Stimulated activated CD8-positive, alpha-beta memory T cell treated with anti-CD3 and anti-CD28 coated beads, Interleukin-15, amount 100 ng/mL, for 1 hour (primary cell): ENCODE results near the gene ING3.
"Not testable (repeated sequence)": the region's sequence is repeated elsewhere in the genome, so short reads cannot be mapped to it uniquely, and the experiment has no call there.

ENCODE experiments used
- DNase-seq: peaks from one replicate; pipeline ENCODE4 v3.0.0-alpha.2; 2020; ENCODE audit warnings: low read depth

The ING3 gene

DNA sequence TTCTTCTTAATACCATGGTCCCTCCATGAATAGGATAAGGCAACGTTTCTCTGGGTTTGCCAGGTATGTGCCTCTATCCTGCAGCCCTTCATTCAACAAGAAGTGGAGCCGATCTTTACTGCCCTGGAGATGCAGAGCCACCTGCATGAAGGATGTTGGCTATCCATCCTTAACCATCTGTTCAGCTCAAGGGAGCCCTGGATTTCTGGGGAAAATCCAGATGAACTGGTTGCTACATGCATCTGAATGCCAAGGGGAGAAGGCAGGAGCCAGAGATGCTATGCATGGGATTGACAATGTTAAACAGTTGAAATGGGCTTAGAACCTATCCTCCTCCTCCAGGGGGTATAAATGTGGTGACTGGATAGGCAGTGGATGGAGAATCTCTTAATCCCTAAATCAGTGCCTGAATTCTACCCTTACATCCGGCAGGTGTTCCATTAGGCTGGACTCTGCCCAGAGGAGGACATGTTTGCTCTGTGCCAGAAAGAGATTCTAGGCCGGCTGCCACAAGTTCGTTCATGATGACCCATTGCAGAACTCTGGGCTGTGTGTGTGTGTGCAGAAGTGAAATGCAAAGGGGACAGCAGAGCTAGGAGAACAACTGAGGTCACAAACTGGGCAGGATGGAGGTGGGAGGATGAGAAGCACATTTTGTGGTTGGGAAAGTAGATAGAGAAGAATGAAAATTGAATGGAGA lies 53.6 kb downstream of the ING3 start:
- DNase-seq: no peak

DNA sequence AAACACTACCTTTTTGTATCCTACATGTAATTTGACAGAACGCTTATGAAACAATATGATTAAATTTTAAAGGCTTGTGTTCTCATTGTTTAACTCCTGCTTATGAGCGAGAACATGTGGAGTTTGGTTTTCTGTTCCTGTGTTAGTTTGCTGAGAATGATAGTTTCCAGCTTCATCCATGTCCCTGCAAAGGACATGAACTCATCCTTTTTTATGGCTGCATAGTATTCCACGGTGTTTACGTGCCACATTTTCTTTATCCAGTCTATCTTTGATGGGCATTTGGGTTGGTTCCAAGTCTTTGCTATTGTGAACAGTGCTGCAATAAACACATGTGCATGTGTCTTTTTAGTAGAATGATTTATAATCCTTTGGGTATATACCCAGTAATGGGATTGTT lies 54.5 kb downstream of the ING3 start:
- not testable (repeated sequence) for DNase-seq

DNA sequence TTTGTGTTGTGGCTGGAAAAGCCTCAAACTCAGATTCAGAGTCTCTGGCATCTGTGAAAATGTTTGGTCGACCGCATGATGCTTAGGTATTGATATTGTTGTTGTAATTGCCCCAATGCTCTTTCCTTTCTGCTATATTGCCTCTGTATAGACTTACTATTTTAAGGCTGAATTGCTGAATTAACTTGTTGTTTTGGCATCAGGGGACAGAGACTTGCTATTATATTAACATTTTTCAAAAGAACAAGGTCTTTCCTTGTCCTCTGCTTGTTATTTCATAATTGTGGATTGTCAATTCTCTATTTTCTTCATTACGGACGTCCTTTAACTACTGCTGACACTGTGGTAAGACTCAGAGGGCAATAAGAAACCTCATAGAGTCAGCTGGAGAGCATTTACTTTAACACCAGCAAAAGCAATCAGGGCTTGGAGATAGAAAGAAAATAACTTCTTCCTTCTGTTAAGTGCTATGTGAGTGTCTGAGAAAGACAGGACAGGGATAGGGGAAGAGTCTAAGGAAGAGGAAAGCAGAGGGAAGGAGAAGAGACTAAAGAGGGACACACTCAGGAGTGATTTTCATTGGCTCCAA lies 55.5 kb downstream of the ING3 start:
- DNase-seq: no peak

DNA sequence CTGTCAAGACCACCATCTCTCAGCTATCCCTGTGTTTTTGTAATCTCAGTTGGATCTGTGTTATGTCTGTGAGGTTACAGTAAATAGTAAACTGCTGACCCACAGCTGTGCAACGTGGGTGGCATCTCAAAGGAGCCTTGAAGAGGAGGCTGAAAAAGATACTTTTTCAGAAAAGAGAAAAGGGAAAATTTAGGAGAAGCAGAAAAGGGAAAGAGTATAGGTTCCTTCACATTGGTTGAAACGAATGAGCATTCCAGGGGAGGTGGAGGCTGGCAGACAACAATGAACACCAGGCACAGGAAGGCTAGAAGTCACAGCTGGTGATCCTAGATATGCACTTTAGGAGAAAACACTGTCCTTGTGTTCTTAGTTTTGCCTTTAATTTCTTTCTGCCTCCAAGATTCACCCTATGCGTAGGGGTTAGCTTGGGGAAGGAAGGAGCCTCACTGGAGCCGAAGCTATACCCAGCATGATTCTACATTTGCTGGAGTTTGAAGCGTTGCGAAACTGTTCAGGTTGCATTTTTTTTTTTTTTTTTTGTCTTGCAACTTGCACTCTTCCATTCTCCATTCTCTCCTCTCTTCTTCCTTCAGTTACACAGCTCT lies 56.2 kb downstream of the ING3 start:
- DNase-seq: no peak

DNA sequence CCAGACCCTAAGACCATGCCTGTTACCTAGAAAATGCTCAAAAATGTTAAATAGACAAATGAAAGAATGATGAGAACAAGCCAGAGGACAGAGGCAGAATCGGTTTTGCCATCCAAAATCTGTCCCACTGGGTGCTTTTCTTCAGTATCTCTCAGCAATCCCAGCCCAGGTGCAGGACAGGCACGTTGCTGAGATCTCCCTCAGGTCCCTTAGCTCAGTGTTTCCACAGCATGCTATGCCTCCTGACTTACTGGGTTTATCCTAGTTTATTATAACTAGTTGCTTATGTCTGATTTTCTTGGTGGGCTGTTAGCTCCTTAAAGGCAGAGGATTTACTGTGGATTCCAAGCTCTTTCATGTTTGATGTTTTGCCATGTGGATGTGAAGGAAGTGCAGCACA lies 58.2 kb downstream of the ING3 start:
- no peak for DNase-seq

DNA sequence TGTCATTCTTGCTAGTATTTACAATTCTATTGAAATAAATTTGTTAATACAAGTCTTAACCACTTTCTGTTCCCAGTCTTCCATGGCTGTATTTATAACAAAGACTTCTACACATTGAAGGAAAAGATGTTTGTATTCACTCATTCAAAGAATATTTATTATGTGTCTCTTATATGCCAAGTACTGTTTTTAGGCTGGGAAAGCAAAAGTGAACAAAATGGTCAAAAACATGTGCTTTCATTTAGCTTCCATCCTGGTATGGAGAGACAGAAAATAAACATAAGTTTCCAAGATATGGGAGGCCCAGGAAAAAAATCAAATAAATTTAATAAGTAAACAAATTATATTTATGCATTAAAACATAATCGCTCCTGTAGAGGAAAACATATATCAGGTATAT lies 60.8 kb downstream of the ING3 start:
- DNase-seq: no peak

DNA sequence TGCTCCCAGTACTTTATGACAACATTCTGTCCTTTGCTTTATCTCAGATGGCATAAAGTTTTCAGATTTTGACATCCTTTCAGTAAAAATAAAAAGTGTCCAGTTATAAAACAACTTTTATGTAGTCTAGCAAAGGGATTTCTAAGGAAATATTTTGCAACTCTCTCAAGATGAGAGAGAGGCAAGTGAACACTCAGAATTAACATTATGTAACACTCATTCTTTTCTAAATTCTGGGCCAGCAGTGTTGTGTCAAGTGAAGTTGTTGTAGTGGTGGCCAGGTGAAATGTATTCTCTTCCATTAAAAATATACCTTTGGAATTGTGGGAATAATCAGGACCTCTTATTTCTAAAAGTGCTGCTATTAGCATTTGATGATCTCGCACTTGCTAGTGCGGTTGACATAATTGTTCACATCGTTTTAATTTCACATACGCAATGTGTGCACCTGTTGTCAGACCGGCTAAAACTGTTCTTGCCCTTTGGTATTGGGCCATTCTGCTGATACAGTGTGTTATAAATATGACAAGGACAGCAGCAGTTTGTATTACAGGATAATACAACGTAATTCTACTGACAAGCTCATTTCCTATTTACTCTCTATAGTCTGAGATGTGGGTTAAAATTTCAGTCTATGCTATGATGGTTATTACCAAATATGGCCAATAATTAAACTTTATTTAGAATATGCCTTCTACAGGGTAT lies 61.7 kb downstream of the ING3 start:
- DNase-seq: no peak

DNA sequence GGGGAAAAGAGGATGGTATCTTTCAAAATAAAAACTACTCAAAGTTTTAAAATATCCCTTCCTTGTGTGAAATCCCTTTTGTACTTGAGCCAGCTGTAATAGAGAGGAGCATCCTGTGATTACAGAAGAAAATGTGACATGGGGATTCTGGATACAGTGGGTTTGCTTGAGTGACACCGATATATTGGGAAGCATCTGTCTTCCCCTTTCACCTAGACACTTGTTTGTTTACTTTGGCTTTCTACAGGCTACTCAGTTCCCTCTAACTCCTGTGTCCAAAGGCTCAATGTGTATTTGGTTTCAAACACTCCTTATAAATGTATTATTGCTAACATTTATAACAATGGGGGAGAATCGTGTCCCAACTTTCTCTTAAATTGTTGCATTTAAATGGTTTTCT lies 62.3 kb downstream of the ING3 start:
- DNase-seq: no peak

DNA sequence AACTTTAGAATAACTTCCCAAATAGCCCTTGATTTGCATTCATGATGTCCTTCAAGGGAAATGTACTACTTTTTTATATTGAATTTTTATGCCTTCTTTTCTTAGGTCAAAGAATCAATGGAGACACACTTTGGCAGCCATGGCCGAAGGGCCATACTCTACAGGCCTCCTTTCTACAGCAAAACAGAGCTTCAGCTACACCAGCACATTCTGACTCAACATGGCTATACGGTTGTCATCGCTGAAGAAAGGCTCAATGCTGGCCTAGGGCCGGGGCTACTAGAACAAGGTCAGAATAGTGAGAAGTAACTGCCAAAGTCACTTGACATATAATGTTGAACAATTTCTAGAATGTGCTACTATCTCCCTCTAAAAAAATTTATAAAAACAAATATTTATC lies 65.0 kb downstream of the ING3 start:
- DNase-seq: no peak

DNA sequence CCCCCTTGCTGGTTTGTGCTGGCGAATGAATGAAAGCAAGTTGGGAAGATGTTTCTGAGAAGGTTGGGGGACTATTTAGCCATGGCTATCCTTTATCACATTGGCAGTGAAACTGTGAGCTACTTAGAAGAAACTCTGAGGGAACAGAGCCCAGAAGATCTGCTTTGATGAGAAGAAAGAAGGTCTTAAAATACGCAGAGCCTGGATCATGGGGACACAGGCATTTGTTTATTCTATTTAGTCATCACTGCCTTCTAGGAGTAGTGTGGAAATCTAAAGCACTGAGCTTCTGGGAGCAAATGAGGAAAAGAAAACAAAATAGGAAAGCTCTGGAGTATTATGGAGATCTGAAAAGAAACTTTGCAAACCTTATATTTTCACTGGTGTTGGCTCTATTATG lies 66.4 kb downstream of the ING3 start:
- DNase-seq: no peak

DNA sequence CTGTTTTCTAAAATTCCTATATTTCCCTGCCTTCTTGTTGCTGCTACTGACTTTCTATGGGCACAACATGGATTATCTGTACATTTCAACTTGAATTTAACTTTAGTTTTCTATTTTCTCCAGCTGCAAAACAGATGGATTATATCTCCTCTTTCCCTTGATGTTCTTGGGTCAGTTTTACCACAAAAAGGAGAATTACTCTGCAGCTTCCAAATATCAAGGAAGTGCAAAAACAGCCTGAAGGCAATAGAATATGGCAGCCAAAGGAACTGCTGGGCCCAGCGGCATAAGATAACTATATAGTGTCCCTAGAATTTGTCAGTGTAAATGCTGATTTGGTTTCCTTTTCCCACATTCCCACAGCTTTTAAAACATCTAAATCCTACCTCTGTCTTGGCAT lies 67.0 kb downstream of the ING3 start:
- no peak for DNase-seq

DNA sequence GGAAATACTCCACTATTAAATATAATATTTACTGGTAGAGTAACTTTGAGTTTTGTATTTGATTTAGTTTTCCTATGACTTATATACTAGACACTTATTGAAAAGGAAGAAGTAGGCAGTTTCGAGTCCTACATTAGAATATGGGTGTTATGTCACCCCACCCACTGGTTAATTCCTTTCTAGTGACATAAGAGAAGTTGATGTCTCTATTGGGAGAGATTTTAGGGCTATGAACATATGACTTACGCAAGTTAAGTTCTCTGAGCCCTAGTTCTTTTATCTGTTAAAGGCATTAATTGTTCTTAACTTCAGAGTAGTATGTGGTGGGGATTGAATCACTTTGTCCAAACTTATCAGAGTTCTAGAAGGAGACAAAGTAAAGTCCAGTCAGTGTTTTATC lies 68.4 kb downstream of the ING3 start:
- DNase-seq: no peak

DNA sequence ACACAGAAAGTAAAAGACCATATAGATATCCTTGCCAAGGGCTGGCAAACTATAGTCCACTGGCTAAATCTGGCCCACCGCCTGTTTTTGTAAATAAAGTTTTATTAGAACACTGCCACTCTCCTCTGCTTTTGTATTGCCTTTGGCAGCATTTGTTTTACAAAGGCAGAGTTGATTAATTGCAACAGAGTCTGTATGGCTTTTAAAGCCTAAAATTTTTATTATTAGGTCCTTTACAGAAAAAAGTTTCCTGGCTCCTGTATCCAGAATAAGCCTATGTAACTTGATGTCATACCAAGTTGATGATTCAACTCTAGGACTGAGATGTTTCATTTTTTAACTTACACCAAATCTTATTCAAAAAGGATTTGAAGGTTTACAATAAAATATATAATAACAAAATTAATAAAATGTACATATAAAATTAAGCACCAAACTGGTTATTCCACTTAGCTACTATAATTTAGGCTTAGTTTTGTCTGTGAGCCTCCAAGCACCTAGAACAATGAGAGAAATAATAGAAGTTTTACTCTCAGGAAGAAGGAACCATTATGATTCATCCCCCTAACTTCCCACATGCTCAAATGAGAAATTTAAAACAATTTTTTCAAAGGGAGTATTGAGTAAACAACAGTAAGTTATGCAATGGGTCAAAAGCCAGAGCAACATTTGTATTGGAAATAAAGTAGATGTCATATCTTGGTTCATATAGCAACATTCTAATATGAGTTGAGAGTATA lies 69.8 kb downstream of the ING3 start:
- no peak for DNase-seq

DNA sequence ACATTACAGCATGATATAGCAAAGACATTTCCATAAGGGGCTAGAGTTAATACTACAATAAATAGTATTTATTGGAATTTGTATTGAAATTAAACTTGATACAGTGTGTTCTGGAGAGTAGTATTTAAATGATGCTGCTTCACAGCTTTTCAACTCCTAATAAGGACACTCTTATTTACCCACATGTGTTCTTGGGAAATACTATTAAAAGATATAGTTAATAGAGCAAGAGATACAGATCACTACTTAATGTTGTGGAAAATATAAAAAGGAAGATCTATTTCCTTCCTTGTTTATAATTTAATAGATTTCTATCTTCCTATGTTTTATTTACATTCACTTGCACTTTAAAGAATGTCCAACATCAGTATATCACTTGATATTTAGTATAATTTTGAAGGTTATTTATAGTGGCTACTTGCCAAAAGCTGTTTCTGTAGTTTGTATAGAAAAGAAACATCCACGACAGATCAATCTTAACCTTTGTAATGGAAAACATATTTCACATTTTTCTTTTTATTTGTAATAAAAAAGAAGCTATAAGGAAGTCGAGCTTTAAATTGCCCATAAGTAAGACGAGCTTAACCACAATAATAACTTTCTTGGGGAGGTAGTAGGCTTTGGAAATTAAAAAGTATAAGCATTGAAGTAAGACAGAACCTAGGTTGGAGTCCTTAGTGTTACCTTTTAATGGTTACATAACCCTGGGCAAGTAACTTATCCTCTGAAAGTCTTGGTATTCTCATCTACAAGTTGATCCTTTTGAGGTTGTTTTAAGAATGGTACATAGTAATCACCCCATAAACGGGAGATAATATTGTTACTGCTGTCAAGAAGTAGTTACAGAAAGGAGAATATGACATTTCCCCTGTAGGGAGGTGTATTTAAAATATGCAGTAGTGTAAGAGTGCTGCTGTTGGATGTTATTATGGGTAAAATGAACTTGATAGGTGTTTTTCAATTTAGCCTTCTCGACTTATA lies 70.7 kb downstream of the ING3 start:
- DNase-seq: no peak

DNA sequence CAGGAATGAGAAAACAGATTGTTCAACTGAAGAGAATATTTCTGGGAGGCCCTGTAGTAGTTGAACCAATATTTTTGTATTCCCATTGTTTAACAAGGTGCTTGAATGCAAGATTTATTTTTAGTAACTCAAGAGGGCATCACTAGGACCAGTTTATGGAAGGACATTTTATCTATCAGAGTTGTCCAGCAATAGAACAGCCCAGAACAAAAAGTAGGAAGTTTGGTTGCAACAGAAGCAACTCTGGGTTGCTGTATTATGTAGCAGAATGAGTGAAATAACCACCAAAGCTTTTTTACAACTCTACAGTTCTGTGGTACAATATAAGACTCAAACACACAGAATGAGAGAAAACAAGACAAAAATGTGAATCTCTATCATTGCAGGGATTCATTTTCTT lies 72.6 kb downstream of the ING3 start:
- DNase-seq: no peak

DNA sequence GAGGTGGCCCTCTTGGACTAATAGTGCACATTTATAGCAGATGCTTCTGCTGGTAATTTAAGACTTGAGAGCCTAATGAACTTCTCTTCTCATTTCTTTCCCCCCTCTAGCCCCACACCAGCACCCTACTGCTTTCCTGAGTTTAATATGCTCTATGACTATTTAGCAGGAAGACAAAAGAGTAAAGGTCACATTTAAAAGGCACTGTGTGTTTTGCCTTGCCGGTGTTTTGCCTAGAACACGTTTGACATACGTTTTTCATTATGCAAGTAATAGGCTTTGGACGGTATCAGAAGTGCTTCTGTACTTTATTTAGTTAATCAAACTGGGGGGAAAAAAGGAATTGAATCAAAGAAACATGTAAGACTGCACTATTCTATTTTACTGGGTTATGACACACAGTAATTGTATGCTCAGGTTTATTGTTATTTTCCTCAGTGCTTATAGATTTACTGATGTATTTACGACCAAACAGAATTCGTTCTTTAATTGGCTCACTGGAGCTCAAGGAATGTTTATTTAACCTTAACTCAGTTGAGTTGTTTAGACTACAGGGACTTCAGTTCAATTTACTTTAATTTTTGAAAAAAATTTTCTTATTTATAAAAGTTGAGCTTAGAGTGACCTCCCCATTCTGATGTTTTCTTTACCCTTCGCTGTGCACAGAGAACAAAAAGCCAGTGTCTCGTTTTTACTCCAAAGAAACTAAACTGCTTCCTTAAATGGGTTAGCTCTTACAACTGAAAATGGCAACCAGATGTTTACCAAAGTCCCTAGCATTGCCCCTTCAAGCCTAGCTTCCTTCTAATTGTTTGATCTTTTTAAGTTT lies 73.3 kb downstream of the ING3 start:
- no peak for DNase-seq

DNA sequence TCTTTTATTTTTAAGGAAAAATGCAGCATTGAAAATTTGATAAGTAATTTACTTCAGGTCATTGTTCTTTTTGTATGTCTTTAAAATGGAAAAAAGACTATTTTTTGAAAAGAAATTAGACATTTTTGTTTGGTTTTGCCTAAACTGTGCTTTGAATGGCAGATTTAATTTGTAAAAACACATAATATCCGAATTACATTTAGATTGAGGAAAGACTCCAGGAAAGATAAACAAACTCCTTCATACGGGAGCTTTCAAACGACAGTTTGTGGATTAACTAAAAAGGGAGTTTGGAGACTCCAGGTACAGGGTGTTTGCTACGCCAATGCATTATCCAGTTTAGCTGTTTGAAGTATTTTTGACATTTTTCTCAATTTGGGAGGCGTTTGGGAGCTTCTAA lies 74.0 kb downstream of the ING3 start:
- DNase-seq: no peak

DNA sequence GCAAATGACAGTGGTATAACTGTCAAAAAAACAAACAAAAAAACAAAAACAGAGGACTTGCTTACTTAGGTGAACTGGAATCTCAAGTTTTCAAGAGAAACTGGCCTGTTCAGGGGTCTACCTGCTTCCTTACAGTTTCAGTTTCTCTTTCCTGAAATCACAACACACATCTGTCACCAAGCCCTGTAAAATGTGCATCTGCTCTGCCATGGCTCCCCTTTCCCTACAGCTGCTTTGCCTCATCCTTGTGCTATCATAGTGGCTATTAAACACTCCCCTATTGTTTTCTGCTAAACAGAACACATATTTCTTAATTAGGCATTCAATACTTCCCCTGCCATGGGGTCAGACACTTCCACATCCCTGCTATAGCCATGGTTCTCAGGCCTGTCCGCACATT lies 75.6 kb downstream of the ING3 start:
- DNase-seq: no peak

DNA sequence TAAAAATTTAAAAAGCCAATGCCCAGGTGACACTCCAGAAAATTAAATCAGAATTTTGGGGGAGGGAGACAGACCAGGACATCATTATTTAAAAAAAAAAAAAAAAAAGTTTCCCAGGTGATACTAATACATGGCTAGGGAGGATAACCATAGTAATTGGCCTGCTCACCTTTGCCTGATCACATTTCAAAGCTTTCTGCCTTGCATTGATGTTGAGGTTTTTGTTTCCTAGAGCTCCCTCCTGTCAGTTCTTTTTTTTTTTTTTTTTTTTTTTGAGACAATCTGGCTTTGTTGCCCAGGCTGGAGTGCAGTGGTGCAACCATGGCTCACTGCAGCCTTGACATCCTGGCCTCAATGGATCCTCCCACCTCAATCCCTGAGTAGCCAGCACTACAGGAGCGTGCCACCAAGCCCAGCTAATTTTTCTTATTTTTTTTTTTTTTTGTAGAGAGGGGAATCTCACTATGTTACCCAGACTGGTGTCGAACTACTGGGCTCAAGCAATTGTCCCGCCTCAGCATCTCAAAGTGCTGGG lies 76.1 kb downstream of the ING3 start:
- no peak for DNase-seq
